Mesenchymal stem cell (in vitro differentiated cells and primary cell): ENCODE results near the gene HSDL1.
A peak's percentile ranks its signal among the peaks of the same experiment; 100 is the strongest.

Experiments used
- DNase-seq: peaks from one replicate; pipeline ENCODE4 v3.0.0-alpha.2; 2013
- H2AFZ ChIP-seq: one replicate; pipeline ENCODE4 v1.6.1; 2013; ENCODE audit warnings: low read depth, mild to moderate bottlenecking, control low read depth, inconsistent platforms, low read length, moderate library complexity
- H2AK5ac ChIP-seq: 2 replicates; pipeline ENCODE4 v1.6.1; 2013; ENCODE audit warnings: low read length, moderate library complexity, mild to moderate bottlenecking, inconsistent platforms; ENCODE audit not compliant: severe bottlenecking
- H2BK120ac ChIP-seq: one replicate; pipeline ENCODE4 v1.6.1; 2013; ENCODE audit warnings: low read depth, mild to moderate bottlenecking, inconsistent platforms, low read length, moderate library complexity
- H2BK12ac ChIP-seq, 2 experiments: one replicate each; pipeline ENCODE4 v1.6.1; 2013; ENCODE audit warnings: inconsistent platforms in 2 of 2, low read length in 2 of 2, mild to moderate bottlenecking in 2 of 2, moderate library complexity in 2 of 2, control low read depth in 1 of 2
- H2BK15ac ChIP-seq: one replicate; pipeline ENCODE4 v1.6.1; 2013; ENCODE audit warnings: mild to moderate bottlenecking, low read depth, inconsistent platforms; ENCODE audit not compliant: poor library complexity, severe bottlenecking
- H2BK5ac ChIP-seq: 2 replicates; pipeline ENCODE4 v1.6.1; 2013; ENCODE audit warnings: low read depth, mild to moderate bottlenecking, low read length, control low read depth, inconsistent platforms; ENCODE audit not compliant: poor library complexity, severe bottlenecking
- H3K14ac ChIP-seq, 2 experiments: one replicate each; pipeline ENCODE4 v1.6.1; 2013; ENCODE audit warnings: inconsistent platforms in 2 of 2, low read length in 2 of 2, control low read depth in 1 of 2, mild to moderate bottlenecking in 1 of 2, moderate library complexity in 1 of 2
- H3K18ac ChIP-seq, 2 experiments: one replicate each; pipeline ENCODE4 v1.6.1; 2013; ENCODE audit warnings: inconsistent platforms in 2 of 2, low read length in 2 of 2, control low read depth in 1 of 2, low read depth in 1 of 2, mild to moderate bottlenecking in 1 of 2
- H3K23ac ChIP-seq, 2 experiments: one replicate each; pipeline ENCODE4 v1.6.1; 2013; ENCODE audit warnings: inconsistent platforms in 2 of 2, low read length in 2 of 2, mild to moderate bottlenecking in 2 of 2, moderate library complexity in 2 of 2, control low read depth in 1 of 2
- H3K27ac ChIP-seq: 2 replicates; pipeline ENCODE4 v1.5.1; 2013; ENCODE audit warnings: mild to moderate bottlenecking, moderate library complexity, low read length, control low read depth, inconsistent platforms; ENCODE audit not compliant: poor library complexity, severe bottlenecking
- H3K27me3 ChIP-seq, 2 experiments: 2 replicates each; pipeline versions ENCODE4 v1.6.1 to v1.7.0; 2013; ENCODE audit warnings: low read length in 2 of 2, mild to moderate bottlenecking in 2 of 2, moderate library complexity in 2 of 2, control low read depth in 1 of 2, inconsistent platforms in 1 of 2; ENCODE audit not compliant: control insufficient read depth in 1 of 2, insufficient read depth in 1 of 2
- H3K36me3 ChIP-seq, 2 experiments: 2 replicates each; pipeline versions ENCODE4 v1.6.1 to v1.7.0; 2013; ENCODE audit warnings: low read length in 2 of 2, control low read depth in 1 of 2, inconsistent platforms in 1 of 2, low read depth in 1 of 2, mild to moderate bottlenecking in 1 of 2; ENCODE audit not compliant: insufficient read depth in 2 of 2, control insufficient read depth in 1 of 2
- H3K4ac ChIP-seq, 2 experiments: one replicate each; pipeline ENCODE4 v1.6.1; 2013; ENCODE audit warnings: inconsistent platforms in 2 of 2, low read length in 2 of 2, mild to moderate bottlenecking in 2 of 2, moderate library complexity in 2 of 2, control low read depth in 1 of 2, low read depth in 1 of 2
- H3K4me1 ChIP-seq: 2 replicates; pipeline ENCODE4 v1.6.1; 2013; ENCODE audit warnings: low read depth, low read length, control low read depth; ENCODE audit not compliant: control insufficient read depth, insufficient read depth
- H3K4me2 ChIP-seq: 2 replicates; pipeline ENCODE4 v1.6.1; 2013; ENCODE audit warnings: low read length, mild to moderate bottlenecking, inconsistent platforms; ENCODE audit not compliant: poor library complexity, severe bottlenecking
- H3K4me3 ChIP-seq, 2 experiments: 2 replicates each; pipeline versions ENCODE4 v1.5.1 to v1.7.0; 2013; ENCODE audit warnings: low read length in 2 of 2, mild to moderate bottlenecking in 2 of 2, control low read depth in 1 of 2, low read depth in 1 of 2; ENCODE audit not compliant: insufficient read depth in 1 of 2
- H3K79me1 ChIP-seq: replicated peaks from 2 replicates; pipeline ENCODE4 v1.6.1; 2013; ENCODE audit warnings: mild to moderate bottlenecking, control low read depth, low read length, inconsistent platforms; ENCODE audit not compliant: poor library complexity, severe bottlenecking
- H3K9ac ChIP-seq: 2 replicates; pipeline ENCODE4 v1.7.0; 2013; ENCODE audit warnings: mild to moderate bottlenecking, low read length, moderate library complexity
- H3K9me3 ChIP-seq: 2 replicates; pipeline ENCODE4 v1.7.0; 2013; ENCODE audit warnings: mild to moderate bottlenecking, low read length; ENCODE audit not compliant: control insufficient read depth
- H4K8ac ChIP-seq: one replicate; pipeline ENCODE4 v1.6.1; 2013; ENCODE audit warnings: inconsistent platforms, mild to moderate bottlenecking, low read length, moderate library complexity
- H4K91ac ChIP-seq: one replicate; pipeline ENCODE4 v1.6.1; 2013; ENCODE audit warnings: mild to moderate bottlenecking, low read length, inconsistent platforms
- WGBS: methylation state at CpG from one replicate; pipeline ENCODE4 v1.1.7; 2013; ENCODE audit warnings: mixed read lengths; 5-methylcytosine and 5-hydroxymethylcytosine counted together

HSDL1 gene

GRCh38 chr16:84178892-84179611, 34.1 kb upstream of the HSDL1 start:
- WGBS = 97% methylated on average over 28 of the region's 28 CpGs
- Histone ChIP-seq H3K4me2 (no peak overlapping the region), H3K14ac (no peak overlapping the region), H3K4me3 (no peak overlapping the region), H3K79me1 (peaks cover 33% of the 10 kb centered on the region), H3K9ac (no peak overlapping the region), H3K4ac (no peak overlapping the region), H3K4me1 (peaks cover 21% of the 10 kb centered on the region), H3K9me3 (no peaks in the 10 kb centered on the region), H4K91ac (no peak overlapping the region), H2AFZ (no peak overlapping the region), H2AK5ac (no peak overlapping the region), H2BK5ac (no peak overlapping the region), H2BK15ac (no peak overlapping the region), H2BK120ac (no peak overlapping the region), H3K27me3 (peaks cover 0 to 3% of the 10 kb centered on the region in 2 experiments), H2BK12ac (no peak overlapping the region), H3K18ac (no peak overlapping the region), H3K23ac (no peak overlapping the region), H4K8ac (no peak overlapping the region), H3K27ac (no peak overlapping the region), H3K36me3 (peaks cover 51 to 61% of the 10 kb centered on the region in 2 experiments)
- DNase-seq = no peak

DNA sequence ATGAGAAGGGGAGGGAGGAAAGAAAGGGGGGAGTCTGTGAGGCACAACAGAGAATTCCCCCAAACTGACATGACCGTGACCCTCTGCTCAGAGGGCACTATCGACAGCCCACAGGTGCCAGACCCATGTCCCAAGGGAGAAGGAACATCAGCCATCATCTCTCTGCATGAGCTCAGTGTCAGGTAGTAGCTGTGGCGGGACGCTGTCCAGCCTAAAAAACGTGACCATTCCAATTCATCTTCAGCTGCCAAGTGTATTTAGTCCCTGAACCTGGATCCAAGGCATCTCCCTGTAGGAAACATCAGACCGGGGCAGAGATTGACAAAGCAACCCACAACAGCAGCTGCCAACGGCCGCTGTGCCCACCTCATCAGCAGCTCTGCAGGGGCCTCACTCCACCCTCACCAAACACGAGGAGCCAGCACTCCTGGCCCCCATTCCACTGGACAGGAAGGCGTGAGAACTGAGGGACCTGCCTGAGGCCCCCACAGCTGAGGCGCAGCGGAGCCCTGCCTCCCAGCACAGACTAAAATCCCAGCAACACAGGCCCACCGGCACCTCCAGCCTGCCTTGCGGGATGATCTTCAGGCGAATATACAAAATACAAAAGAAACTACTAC, 33.3 kb upstream of the HSDL1 start:
- peaks cover 0 to 6% of the 10 kb centered on the region in 2 experiments for H3K27me3 ChIP-seq
- WGBS = 97% methylated on average over 15 of the region's 15 CpGs
- no peak overlapping the region for H3K9ac ChIP-seq

DNA sequence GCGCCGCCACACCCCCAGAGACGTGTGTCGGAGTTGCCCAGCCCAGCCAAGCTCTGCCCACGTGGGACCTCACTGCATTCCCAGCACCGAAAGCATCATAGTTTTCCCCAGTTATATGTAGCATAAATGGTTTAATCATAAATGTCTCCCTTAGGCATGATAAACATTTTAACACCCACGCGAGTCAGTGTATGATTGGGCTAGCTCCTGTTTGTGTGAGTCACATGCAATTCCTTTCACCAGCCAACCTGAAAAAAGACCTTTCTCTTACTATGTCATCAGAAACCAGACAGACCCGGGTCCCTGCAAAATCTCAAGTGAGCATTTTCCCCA, 32.7 kb upstream of the HSDL1 start:
- Histone ChIP-seq H3K14ac (no peak overlapping the region), H2AFZ (no peak overlapping the region)
- 64% methylated on average over 8 of the region's 9 CpGs for WGBS

More for the DNA sequence above, 33.3 kb upstream of the HSDL1 start:
- H3K18ac ChIP-seq = peak overlapping the region in 1 of 2 experiments; percentile 18
- H2AK5ac ChIP-seq = no peak overlapping the region
- no peak overlapping the region for H3K4me2 ChIP-seq
- no peak overlapping the region for H3K14ac ChIP-seq
- no peak overlapping the region for H2AFZ ChIP-seq
- peak overlapping the region in 1 of 2 experiments; percentile 45 for H2BK12ac ChIP-seq
- H3K27ac ChIP-seq = no peak overlapping the region
- H3K4ac ChIP-seq = no peak overlapping the region
- H2BK15ac ChIP-seq = no peak overlapping the region
- no peak overlapping the region for H2BK120ac ChIP-seq
- H3K4me3 ChIP-seq = no peak overlapping the region
- DNase-seq = no peak
- H3K23ac ChIP-seq = no peak overlapping the region
- peak overlapping the region; percentile 53 for H4K8ac ChIP-seq
- H4K91ac ChIP-seq = peak overlapping the region; percentile 34
- H3K4me1 ChIP-seq = peaks cover 21% of the 10 kb centered on the region
- no peak overlapping the region for H2BK5ac ChIP-seq
- peaks cover 47 to 53% of the 10 kb centered on the region in 2 experiments for H3K36me3 ChIP-seq
- H3K79me1 ChIP-seq = peaks cover 25% of the 10 kb centered on the region
- H3K9me3 ChIP-seq = no peaks in the 10 kb centered on the region

More for the DNA sequence above, 32.7 kb upstream of the HSDL1 start:
- DNase-seq = peak; percentile 51
- Histone ChIP-seq H3K9ac (peak overlapping the region; percentile 49), H2BK12ac (peak overlapping the region in 1 of 2 experiments; percentile 59), H4K8ac (peak overlapping the region; percentile 42), H2BK15ac (no peak overlapping the region), H3K4me3 (no peak overlapping the region), H2BK5ac (no peak overlapping the region), H3K36me3 (peaks cover 42 to 48% of the 10 kb centered on the region in 2 experiments), H4K91ac (peak overlapping the region; percentile 55), H3K79me1 (peaks cover 19% of the 10 kb centered on the region), H3K27ac (peak overlapping the region; percentile 6), H3K4ac (no peak overlapping the region), H3K18ac (peak overlapping the region in 1 of 2 experiments; percentile 25), H3K4me2 (no peak overlapping the region), H3K27me3 (peaks cover 0 to 9% of the 10 kb centered on the region in 2 experiments), H3K9me3 (no peaks in the 10 kb centered on the region), H2AK5ac (no peak overlapping the region), H3K23ac (no peak overlapping the region), H3K4me1 (peaks cover 21% of the 10 kb centered on the region), H2BK120ac (no peak overlapping the region)
